ENCODE results near the gene EIF4B.

Gene EIF4B

GRCh38 chr12:53071591-53072551 lies 65.6 kb downstream of the EIF4B start:
- DNase-seq: no peak

GRCh38 chr12:53073881-53074280 lies 67.6 kb downstream of the EIF4B start:
- DNase-seq: no peak

GRCh38 chr12:53074283-53074998 lies 68.2 kb downstream of the EIF4B start:
- no peak for DNase-seq

GRCh38 chr12:53074999-53075370 lies 68.7 kb downstream of the EIF4B start:
- no peak for DNase-seq

GRCh38 chr12:53076461-53076860 lies 70.2 kb downstream of the EIF4B start:
- DNase-seq: no peak

- DNase-seq: no peak
These were observed 70.8 kb downstream of the EIF4B start for GRCh38 chr12:53077030-53077429.

- DNase-seq: no peak
These were observed 72.4 kb downstream of the EIF4B start for GRCh38 chr12:53078425-53079225.

- peak; percentile 94 for DNase-seq
These were observed 73.2 kb downstream of the EIF4B start, which contains the start of gene SPRYD3 for GRCh38 chr12:53079226-53080117. SPRYD3 (minus strand) TSS chr12:53079390; CDS start chr12:53079333, 57 bp downstream.

GRCh38 chr12:53082637-53083175 lies 76.5 kb downstream of the EIF4B start:
- no peak for DNase-seq

- DNase-seq: no peak
These were observed 80.1 kb downstream of the EIF4B start for GRCh38 chr12:53086361-53086760.

GRCh38 chr12:53090105-53090504 lies 83.8 kb downstream of the EIF4B start:
- DNase-seq: no peak

GRCh38 chr12:53090554-53090953 lies 84.3 kb downstream of the EIF4B start:
- no peak for DNase-seq

GRCh38 chr12:53091756-53092155 lies 85.5 kb downstream of the EIF4B start:
- no peak for DNase-seq
